HG02943 (cell line): Measurements from ENCODE around the gene MT1B.

Experiments used
- ATAC-seq: cut with Tn5 transposase; IDR thresholded peaks from one replicate; pipeline ENCODE4 v1.9.1; 2021; ENCODE audit warnings: mild to moderate bottlenecking, low read depth, moderate library complexity; ENCODE audit not compliant: unreplicated experiment

The MT1B gene

DNA sequence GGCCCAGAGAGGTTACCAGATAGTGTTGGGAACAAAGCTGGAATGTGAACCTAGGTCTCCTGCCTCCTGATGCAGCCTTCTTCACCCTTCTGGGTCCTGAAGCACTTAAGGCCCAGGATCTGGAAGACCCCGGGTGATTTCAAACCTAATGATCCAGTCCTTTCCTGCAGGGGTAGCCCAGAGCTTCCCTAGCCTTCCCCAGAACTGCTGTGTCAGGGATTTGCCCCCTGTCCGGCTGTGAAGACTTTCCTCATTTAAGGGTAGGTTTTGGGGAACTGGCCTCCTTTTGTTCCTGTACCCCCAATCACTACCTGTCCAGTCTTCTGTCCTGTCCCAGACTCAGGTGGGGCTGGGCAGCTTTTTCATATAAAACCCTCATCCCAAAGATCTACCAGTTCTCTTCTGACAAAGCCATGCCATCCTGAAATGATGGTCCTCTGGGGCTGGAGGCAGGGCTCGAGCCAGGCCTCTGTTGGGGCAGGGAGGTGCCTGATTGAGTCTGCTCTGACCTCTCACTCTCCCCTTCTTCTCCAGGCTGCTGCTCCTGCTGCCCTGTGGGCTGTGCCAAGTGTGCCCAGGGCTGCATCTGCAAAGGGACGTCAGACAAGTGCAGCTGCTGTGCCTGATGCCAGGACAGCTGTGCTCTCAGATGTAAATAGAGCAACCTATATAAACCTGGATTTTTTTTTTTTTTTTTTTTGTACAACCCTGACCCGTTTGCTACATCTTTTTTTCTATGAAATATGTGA, 31.9 kb downstream of the MT1B start:
- no peak for ATAC-seq

GRCh38 chr16:56684256-56684925, 32.7 kb downstream of the MT1B start:
- ATAC-seq = no peak

DNA sequence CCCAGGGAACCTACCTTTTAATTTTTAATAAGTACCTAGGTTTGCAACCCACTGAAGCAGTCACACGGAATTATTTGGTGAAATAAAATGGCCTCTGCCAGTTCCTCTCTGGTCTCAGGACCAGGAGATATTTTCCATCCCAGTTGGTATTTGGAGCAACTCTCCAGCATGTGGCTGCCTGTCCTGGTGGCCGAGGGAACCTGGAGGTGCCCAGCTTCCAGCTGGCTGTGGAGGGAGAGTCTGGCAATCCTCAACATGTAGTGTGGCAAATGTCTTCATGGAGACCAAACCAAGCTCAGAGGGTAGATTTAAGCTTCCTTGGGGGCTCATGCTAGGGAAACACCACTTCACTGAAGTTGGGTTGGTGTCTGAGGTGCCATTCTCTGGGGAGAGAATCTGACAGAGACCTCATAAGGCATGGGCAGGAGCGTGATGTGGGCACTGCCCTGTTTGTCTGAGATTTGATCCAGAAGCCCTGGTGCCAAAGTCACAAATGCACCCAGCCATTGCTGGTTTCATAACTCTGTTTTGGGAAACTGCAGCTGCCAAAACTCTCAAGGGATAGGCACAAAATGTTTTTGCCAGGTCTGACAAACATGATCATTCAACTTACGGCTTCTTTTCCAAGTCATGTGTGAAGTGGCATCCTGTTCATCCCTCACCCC, 33.4 kb downstream of the MT1B start:
- ATAC-seq = no peak

DNA sequence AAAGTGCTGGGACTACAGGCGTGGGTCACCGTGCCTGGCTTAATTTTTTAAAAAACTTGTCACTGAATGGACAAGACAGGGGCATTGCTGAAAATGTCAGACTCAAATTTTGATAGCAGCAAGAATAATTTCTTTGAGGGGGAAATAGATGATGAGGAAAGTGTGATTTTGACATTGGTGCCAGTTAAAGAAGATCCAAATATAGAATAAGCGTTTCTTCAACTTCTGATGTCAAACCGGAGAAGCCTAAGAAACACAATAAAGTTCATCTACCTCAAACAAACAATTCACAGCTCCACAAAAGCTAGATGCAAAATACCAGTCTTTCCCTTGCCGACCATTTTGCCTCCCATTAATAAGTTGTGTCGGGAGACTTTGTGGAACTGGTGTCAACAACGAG, 35.1 kb downstream of the MT1B start:
- no peak for ATAC-seq

GRCh38 chr16:56688762-56689161, 37.1 kb downstream of the MT1B start:
- ATAC-seq = no peak

DNA sequence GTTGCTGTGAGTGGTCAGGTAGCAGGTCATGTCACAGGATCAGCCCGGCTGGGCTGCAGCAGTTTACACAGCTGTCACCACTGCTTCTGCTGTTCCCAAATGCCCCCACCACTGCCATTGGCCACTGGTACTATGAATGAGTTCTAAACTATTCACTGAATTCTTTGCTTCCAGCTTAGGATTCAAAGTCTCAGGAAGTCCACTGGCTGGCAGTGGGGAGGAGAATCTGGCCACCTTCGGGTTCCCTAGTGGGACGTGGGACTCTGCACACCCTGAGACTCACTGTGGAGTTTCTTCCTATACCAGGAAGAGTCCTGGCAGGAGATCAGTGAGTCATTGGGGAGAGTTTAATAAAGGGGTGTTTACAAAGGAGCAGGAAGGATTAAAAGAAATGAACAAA, 37.5 kb downstream of the MT1B start:
- no peak for ATAC-seq

GRCh38 chr16:56690420-56691122, 38.9 kb downstream of the MT1B start:
- no peak for ATAC-seq

GRCh38 chr16:56691885-56692284, 40.2 kb downstream of the MT1B start:
- ATAC-seq = no peak

DNA sequence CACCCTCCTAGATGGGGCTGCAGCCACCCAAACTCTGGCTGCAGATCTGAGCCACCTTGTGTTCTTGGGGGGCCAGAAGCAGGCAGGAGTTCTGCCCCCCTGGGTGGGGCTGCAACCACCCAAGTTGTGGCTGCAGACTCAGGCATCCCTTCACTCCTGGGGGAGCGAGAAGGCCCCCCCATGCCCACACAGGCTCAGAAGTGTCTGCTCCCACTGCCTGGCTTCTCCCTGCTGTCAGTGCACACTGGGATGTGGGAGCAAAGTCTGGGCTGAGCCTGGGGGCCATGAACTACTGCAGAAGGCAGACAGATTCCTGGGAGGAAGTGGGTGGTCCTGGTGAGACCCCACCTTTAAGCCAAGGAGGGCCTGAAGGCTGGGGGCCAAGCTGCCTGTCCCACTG, 43.6 kb downstream of the MT1B start:
- ATAC-seq = no peak

DNA sequence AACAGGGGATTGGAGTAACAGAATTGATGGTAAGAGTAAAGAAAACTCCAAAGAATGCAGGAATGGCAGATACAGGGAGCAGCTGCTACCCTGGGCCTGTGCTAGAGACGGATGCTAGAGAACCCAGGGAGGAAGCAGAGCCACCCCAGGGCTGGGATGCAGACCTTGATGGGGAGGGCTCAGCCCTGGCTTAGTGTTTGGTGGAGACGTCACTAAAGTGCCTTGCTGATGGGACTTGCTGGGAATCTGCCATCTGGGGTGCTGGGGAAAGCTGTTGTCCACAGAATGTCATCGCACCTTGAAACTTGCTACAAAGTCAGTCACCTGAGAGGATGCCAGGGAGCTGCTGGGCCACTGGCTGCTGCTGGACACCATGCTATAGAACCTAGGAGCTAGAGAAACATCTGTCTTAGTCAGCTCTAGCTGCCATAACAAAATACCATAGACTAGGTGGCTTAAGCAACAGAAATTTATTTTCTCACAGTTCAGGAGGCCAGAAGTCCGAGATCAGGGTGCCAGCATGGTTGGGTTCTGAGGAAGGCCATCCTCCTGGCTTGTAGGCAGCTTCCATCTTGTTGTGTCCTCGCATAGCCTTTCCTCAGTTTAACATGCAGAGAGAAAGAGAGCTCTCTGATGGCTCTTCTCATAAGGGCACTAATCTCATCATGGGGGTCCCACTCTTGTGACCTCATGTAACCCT, 45.9 kb downstream of the MT1B start:
- no peak for ATAC-seq

GRCh38 chr16:56700195-56700594, 48.5 kb downstream of the MT1B start:
- no peak for ATAC-seq

GRCh38 chr16:56700631-56701030, 48.9 kb downstream of the MT1B start:
- ATAC-seq = no peak

DNA sequence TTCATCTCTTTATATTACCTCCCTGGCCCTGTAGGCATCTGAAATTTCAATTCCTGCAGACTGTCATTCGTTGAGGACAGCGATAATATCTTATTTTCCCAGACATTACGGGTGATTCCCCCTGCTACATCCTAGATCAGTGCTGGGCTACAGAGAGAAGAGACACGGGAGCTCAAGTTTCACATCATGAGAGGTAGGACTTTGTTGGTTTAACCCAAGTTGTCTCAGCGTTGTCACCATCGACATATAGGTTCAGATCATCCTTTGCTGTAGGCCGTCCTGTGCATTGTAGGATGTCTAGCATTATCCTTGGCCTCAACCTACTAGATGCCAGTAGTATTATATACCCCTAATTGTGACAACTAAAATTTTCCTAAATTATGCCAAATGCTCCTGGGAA, 49.8 kb downstream of the MT1B start:
- ATAC-seq = no peak
